SH-SY5Y (cell line): ENCODE data around the gene EVX1.

ENCODE experiments used
- GATA2 ChIP-seq: IDR thresholded peaks from 2 replicates; pipeline ENCODE4 v1.6.1; 2011; ENCODE audit warnings: mild to moderate bottlenecking, low read depth, low read length
- GATA3 ChIP-seq: IDR thresholded peaks from 2 replicates; pipeline ENCODE4 v1.6.1; 2011; ENCODE audit warnings: low read depth, mild to moderate bottlenecking, low read length, moderate library complexity

- TF ChIP-seq GATA2 (no peak), GATA3 (no peak)
Observed at GRCh38 chr7:27250557-27251070, 8.0 kb downstream of the EVX1 start.
